GM23338 (cell line): Measurements from ENCODE around the gene CACNA2D3. TPM values are rescaled to one million over a fixed set of nuclear protein-coding genes. Genes with fewer than 3 reads are reported as not detected.

ENCODE experiments used
- ATAC-seq: fragments of 200-7000 bp; cut with Tn5 transposase; 3 replicates; pipeline ENCODE4 v1.9.1; 2020
- DNase-seq: peaks from one replicate; pipeline ENCODE4 v3.0.0-alpha.2; 2015; ENCODE audit warnings: low spot score
- H2AFZ ChIP-seq: fragments of 200-600 bp; sonication (generic); 2 replicates; pipeline ENCODE4 v1.8.0; 2016; ENCODE audit warnings: antibody characterized with exemption, mild to moderate bottlenecking, moderate library complexity
- H3F3A ChIP-seq: fragments of 200-600 bp; sonication (generic); replicated peaks from 2 replicates; pipeline ENCODE4 v1.8.0; 2017; ENCODE audit warnings: antibody characterized with exemption, mixed run types, low read depth
- H3K27ac ChIP-seq: fragments of 200-600 bp; sonication (generic); 2 replicates; pipeline ENCODE4 v1.6.1; 2016; ENCODE audit warnings: low read depth
- H3K27me3 ChIP-seq: fragments of 200-600 bp; sonication (generic); 2 replicates; pipeline ENCODE4 v1.8.0; 2016; ENCODE audit warnings: mild to moderate bottlenecking, mixed run types, moderate library complexity; ENCODE audit not compliant: insufficient read depth
- H3K36me3 ChIP-seq: fragments of 200-600 bp; sonication (generic); 2 replicates; pipeline ENCODE4 v1.8.0; 2016; ENCODE audit warnings: mild to moderate bottlenecking; ENCODE audit not compliant: insufficient read depth
- H3K4me1 ChIP-seq: fragments of 200-600 bp; sonication (generic); 2 replicates; pipeline ENCODE4 v1.8.0; 2016; ENCODE audit warnings: mild to moderate bottlenecking, moderate library complexity; ENCODE audit not compliant: insufficient read depth
- H3K4me2 ChIP-seq: fragments of 200-600 bp; sonication (generic); 2 replicates; pipeline ENCODE4 v1.7.1; 2017; ENCODE audit warnings: mixed run types
- H3K4me3 ChIP-seq: fragments of 200-600 bp; sonication (generic); 2 replicates; pipeline ENCODE4 v1.6.1; 2016; ENCODE audit warnings: mixed run types
- H3K79me2 ChIP-seq: fragments of 200-600 bp; sonication (generic); replicated peaks from 2 replicates; pipeline ENCODE4 v1.8.0; 2017; ENCODE audit warnings: mild to moderate bottlenecking; ENCODE audit not compliant: insufficient read depth
- H3K9me2 ChIP-seq: fragments of 200-600 bp; sonication (generic); 2 replicates; pipeline ENCODE4 v1.8.0; 2017; ENCODE audit not compliant: insufficient read depth
- H4K20me1 ChIP-seq: fragments of 200-600 bp; sonication (generic); replicated peaks from 2 replicates; pipeline ENCODE4 v1.8.0; 2017; ENCODE audit warnings: mild to moderate bottlenecking; ENCODE audit not compliant: insufficient read depth
- H3K27ac Mint-ChIP-seq: 2 replicates; pipeline ENCODE4 v1.8.0; 2020; ENCODE audit warnings: inconsistent platforms, mild to moderate bottlenecking, moderate library complexity, mixed read lengths
- H3K27me3 Mint-ChIP-seq: 3 replicates; pipeline ENCODE4 v1.8.0; 2022; ENCODE audit warnings: low read depth, mild to moderate bottlenecking, moderate library complexity, mixed read lengths, inconsistent platforms; ENCODE audit not compliant: insufficient read depth, poor library complexity
- H3K36me3 Mint-ChIP-seq: 3 replicates; pipeline ENCODE4 v1.8.0; 2021; ENCODE audit warnings: low read depth, mild to moderate bottlenecking, inconsistent platforms, moderate library complexity, mixed read lengths
- H3K4me1 Mint-ChIP-seq: 3 replicates; pipeline ENCODE4 v1.8.0; 2020; ENCODE audit warnings: mild to moderate bottlenecking, inconsistent platforms, mixed read lengths
- H3K4me3 Mint-ChIP-seq: 3 replicates; pipeline ENCODE4 v1.8.0; 2021; ENCODE audit warnings: moderate library complexity, mild to moderate bottlenecking, inconsistent platforms, mixed read lengths
- H3K9me3 Mint-ChIP-seq: 3 replicates; pipeline ENCODE4 v1.8.0; 2020; ENCODE audit warnings: moderate library complexity, mild to moderate bottlenecking, inconsistent platforms, mixed read lengths
- CREB1 ChIP-seq: fragments of 250-450 bp; sonication (Bioruptor Pico); IDR thresholded peaks from 2 replicates; pipeline ENCODE4 v1.5.0; 2020; ENCODE audit warnings: low read depth, mild to moderate bottlenecking, moderate library complexity
- CTCF ChIP-seq, 2 experiments: fragments of 200-600 bp in 1 of 2; sonication (generic) in 1 of 2; conservative IDR thresholded peaks; 2 replicates each; pipeline versions ENCODE4 v1.5.1 to v1.6.1; 2016 to 2017; ENCODE audit warnings: antibody characterized with exemption in 2 of 2, low read depth in 2 of 2, mild to moderate bottlenecking in 2 of 2, moderate library complexity in 1 of 2
- ETS1 ChIP-seq: IDR thresholded peaks from 2 replicates; pipeline ENCODE4 v1.6.1; 2016; ENCODE audit warnings: antibody characterized with exemption
- EZH2 ChIP-seq: fragments of 200-600 bp; sonication (generic); IDR thresholded peaks from one replicate; pipeline ENCODE4 v1.8.0; 2017; ENCODE audit warnings: antibody characterized with exemption, mild to moderate bottlenecking, low read depth; ENCODE audit not compliant: unreplicated experiment
- EZH2phosphoT487 ChIP-seq: fragments of 200-600 bp; sonication (generic); IDR thresholded peaks from one replicate; pipeline ENCODE4 v1.8.1; 2018; ENCODE audit warnings: antibody characterized with exemption; ENCODE audit not compliant: unreplicated experiment
- JUNB ChIP-seq: IDR thresholded peaks from one replicate; pipeline ENCODE4 v1.6.1; 2016; ENCODE audit warnings: antibody characterized with exemption; ENCODE audit not compliant: unreplicated experiment
- NANOG ChIP-seq: IDR thresholded peaks from 2 replicates; pipeline ENCODE4 v1.6.1; 2016; ENCODE audit warnings: antibody characterized with exemption, borderline replicate concordance
- REST ChIP-seq: IDR thresholded peaks from one replicate; pipeline ENCODE4 v1.6.1; 2018; ENCODE audit warnings: antibody characterized with exemption; ENCODE audit not compliant: unreplicated experiment
- ZNF114 ChIP-seq: fragments of 250-450 bp; sonication (Bioruptor Pico); IDR thresholded peaks from 2 replicates; pipeline ENCODE4 v1.5.0; 2020; ENCODE audit warnings: mild to moderate bottlenecking, moderate library complexity
- ZNF331 ChIP-seq: fragments of 250-450 bp; sonication (Bioruptor Pico); IDR thresholded peaks from 2 replicates; pipeline ENCODE4 v1.5.0; 2020; ENCODE audit warnings: low read depth, mild to moderate bottlenecking, moderate library complexity
- polyA plus RNA-seq: library from polyadenylated mRNA; unstranded; fragments of >200 nt; fragmentation: Nextera tagmentation; extraction: Ambion mirVana; gene quantifications from 2 replicates; pipeline ENCODE4 v1.2.1, GENCODE V29; 2016
- total RNA-seq: library from RNA; depleted of rRNA; stranded (reverse); fragments of >200 nt; shearing (Covaris generic); gene quantifications from 2 replicates; pipeline ENCODE4 v1.2.3, GENCODE V29; 2014

CACNA2D3 gene
- total and polyA plus RNA-seq, 2 experiments from 2014 or later: 2.2 to 2.3 TPM

GRCh38 chr3:54917862-54918261, 795.5 kb downstream of the CACNA2D3 start:
- no peaks in the 10 kb centered on the region for H3F3A ChIP-seq
- Mint-ChIP-seq H3K4me1 (no peaks in the 10 kb centered on the region), H3K27me3 (no peaks in the 10 kb centered on the region), H3K27ac (no peak overlapping the region), H3K4me3 (no peak overlapping the region), H3K36me3 (peaks cover 5% of the 10 kb centered on the region; the same call in 2 of the 3 replicates), H3K9me3 (no peaks in the 10 kb centered on the region)
- no peaks in the 10 kb centered on the region for H4K20me1 ChIP-seq
- no peak overlapping the region for H3K27ac ChIP-seq
- no peaks in the 10 kb centered on the region for H3K4me1 ChIP-seq
- H3K4me3 ChIP-seq: no peak overlapping the region
- H3K27me3 ChIP-seq: no peaks in the 10 kb centered on the region
- TF ChIP-seq REST (no peak), CREB1 (CRISPR knock-in tag) (no peak), ZNF114 (no peak), NANOG (no peak), EZH2 (no peak)
- ATAC-seq: no peak
- no peaks in the 10 kb centered on the region for H3K36me3 ChIP-seq
- DNase-seq: no peak
- H2AFZ ChIP-seq: no peak overlapping the region
- no peaks in the 10 kb centered on the region; the same call in 1 of the 2 replicates for H3K9me2 ChIP-seq
- no peak overlapping the region for H3K4me2 ChIP-seq
- no peaks in the 10 kb centered on the region for H3K79me2 ChIP-seq

GRCh38 chr3:54918516-54918915, 796.2 kb downstream of the CACNA2D3 start:
- DNase-seq: no peak
- ATAC-seq: no peak
- no peak overlapping the region for H3K27ac Mint-ChIP-seq
- Histone ChIP-seq H3K4me3 (no peak overlapping the region), H3K9me2 (no peaks in the 10 kb centered on the region), H3F3A (no peaks in the 10 kb centered on the region), H4K20me1 (no peaks in the 10 kb centered on the region), H3K36me3 (no peaks in the 10 kb centered on the region), H3K27me3 (no peaks in the 10 kb centered on the region), H3K27ac (no peak overlapping the region), H2AFZ (no peak overlapping the region), H3K4me1 (no peaks in the 10 kb centered on the region), H3K79me2 (no peaks in the 10 kb centered on the region), H3K4me2 (no peak overlapping the region)
- H3K4me1 Mint-ChIP-seq: no peaks in the 10 kb centered on the region
- H3K27me3 Mint-ChIP-seq: no peaks in the 10 kb centered on the region
- no peaks in the 10 kb centered on the region for H3K36me3 Mint-ChIP-seq
- no peak overlapping the region for H3K4me3 Mint-ChIP-seq
- TF ChIP-seq ZNF114: no peak
- TF ChIP-seq CTCF (conservative IDR thresholded peaks at IDR 0.05; ENCODE audit: low read depth in 2 of 2): no peak
- TF ChIP-seq JUNB: no peak
- no peak for TF ChIP-seq ZNF331 (CRISPR knock-in tag)
- TF ChIP-seq NANOG: no peak
- TF ChIP-seq EZH2phosphoT487: no peak
- TF ChIP-seq ETS1: no peak
- H3K9me3 Mint-ChIP-seq: no peaks in the 10 kb centered on the region
